WTC11 (cell line): Measurements from ENCODE around the gene CDK11B.

Source experiments
- SMAD3 ChIP-seq: sonication (generic); formaldehyde crosslinking; IDR thresholded peaks from 2 replicates; pipeline ENCODE4 v1.8.0; 2022; ENCODE audit warnings: missing genetic modification reagents, mild to moderate bottlenecking, borderline replicate concordance
- TEAD4 ChIP-seq: sonication (generic); formaldehyde crosslinking; IDR thresholded peaks from 2 replicates; pipeline ENCODE4 v1.8.0; 2022; ENCODE audit warnings: mild to moderate bottlenecking, missing genetic modification reagents
- TF ChIP-seq, protein P1 (sequence below): sonication (generic); formaldehyde crosslinking; conservative IDR thresholded peaks from 2 replicates; pipeline ENCODE4 v1.8.1; 2022; ENCODE audit warnings: mild to moderate bottlenecking, missing genetic modification reagents
- TF ChIP-seq, protein P2 (sequence below): fragments of 200-600 bp; IDR thresholded peaks from 2 replicates; pipeline ENCODE4 v1.8.0; 2022; ENCODE audit warnings: antibody characterized with exemption
- TF ChIP-seq, protein P3 (sequence below): sonication (generic); formaldehyde crosslinking; IDR thresholded peaks from 2 replicates; pipeline ENCODE4 v1.8.1; 2023; ENCODE audit warnings: mild to moderate bottlenecking, moderate library complexity, missing genetic modification reagents
- TF ChIP-seq, protein P4 (sequence below): sonication (generic); formaldehyde crosslinking; IDR thresholded peaks from 2 replicates; pipeline ENCODE4 v1.8.0; 2023; ENCODE audit warnings: mild to moderate bottlenecking, missing genetic modification reagents

DNA sequence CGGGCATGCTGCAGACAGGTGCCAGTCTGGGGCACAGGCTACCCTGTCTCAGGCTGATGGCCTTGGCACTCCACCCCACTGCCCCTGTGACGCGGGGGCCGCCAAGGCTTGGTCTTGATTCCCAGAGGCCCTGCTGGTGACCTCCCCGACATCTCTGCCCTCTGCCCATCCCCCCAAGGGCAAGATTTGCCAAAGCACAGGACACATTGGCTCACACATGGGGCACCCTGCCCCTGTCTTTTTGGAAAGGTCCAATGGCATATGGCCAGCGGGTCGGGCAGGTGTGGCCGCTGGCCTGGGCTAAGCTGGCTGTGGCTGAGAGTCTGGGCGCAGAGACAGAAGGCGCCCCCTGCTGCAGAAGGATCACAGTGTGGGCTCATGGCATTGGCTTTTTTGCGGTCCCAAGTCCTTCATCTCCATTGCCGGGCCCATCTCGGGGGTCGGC is 38.9 kb downstream of the CDK11B start:
- TF ChIP-seq, protein P1, sequence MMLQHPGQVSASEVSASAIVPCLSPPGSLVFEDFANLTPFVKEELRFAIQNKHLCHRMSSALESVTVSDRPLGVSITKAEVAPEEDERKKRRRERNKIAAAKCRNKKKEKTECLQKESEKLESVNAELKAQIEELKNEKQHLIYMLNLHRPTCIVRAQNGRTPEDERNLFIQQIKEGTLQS (CRISPR knock-in tag) = no peak
- TF ChIP-seq SMAD3 (CRISPR knock-in tag) (no peak), TEAD4 (no peak)
- TF ChIP-seq, protein P2, sequence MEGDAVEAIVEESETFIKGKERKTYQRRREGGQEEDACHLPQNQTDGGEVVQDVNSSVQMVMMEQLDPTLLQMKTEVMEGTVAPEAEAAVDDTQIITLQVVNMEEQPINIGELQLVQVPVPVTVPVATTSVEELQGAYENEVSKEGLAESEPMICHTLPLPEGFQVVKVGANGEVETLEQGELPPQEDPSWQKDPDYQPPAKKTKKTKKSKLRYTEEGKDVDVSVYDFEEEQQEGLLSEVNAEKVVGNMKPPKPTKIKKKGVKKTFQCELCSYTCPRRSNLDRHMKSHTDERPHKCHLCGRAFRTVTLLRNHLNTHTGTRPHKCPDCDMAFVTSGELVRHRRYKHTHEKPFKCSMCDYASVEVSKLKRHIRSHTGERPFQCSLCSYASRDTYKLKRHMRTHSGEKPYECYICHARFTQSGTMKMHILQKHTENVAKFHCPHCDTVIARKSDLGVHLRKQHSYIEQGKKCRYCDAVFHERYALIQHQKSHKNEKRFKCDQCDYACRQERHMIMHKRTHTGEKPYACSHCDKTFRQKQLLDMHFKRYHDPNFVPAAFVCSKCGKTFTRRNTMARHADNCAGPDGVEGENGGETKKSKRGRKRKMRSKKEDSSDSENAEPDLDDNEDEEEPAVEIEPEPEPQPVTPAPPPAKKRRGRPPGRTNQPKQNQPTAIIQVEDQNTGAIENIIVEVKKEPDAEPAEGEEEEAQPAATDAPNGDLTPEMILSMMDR = peak; percentile 53
- TF ChIP-seq, protein P3, sequence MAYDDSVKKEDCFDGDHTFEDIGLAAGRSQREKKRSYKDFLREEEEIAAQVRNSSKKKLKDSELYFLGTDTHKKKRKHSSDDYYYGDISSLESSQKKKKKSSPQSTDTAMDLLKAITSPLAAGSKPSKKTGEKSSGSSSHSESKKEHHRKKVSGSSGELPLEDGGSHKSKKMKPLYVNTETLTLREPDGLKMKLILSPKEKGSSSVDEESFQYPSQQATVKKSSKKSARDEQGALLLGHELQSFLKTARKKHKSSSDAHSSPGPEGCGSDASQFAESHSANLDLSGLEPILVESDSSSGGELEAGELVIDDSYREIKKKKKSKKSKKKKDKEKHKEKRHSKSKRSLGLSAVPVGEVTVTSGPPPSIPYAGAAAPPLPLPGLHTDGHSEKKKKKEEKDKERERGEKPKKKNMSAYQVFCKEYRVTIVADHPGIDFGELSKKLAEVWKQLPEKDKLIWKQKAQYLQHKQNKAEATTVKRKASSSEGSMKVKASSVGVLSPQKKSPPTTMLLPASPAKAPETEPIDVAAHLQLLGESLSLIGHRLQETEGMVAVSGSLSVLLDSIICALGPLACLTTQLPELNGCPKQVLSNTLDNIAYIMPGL (CRISPR knock-in tag) = no peak
- TF ChIP-seq, protein P4, sequence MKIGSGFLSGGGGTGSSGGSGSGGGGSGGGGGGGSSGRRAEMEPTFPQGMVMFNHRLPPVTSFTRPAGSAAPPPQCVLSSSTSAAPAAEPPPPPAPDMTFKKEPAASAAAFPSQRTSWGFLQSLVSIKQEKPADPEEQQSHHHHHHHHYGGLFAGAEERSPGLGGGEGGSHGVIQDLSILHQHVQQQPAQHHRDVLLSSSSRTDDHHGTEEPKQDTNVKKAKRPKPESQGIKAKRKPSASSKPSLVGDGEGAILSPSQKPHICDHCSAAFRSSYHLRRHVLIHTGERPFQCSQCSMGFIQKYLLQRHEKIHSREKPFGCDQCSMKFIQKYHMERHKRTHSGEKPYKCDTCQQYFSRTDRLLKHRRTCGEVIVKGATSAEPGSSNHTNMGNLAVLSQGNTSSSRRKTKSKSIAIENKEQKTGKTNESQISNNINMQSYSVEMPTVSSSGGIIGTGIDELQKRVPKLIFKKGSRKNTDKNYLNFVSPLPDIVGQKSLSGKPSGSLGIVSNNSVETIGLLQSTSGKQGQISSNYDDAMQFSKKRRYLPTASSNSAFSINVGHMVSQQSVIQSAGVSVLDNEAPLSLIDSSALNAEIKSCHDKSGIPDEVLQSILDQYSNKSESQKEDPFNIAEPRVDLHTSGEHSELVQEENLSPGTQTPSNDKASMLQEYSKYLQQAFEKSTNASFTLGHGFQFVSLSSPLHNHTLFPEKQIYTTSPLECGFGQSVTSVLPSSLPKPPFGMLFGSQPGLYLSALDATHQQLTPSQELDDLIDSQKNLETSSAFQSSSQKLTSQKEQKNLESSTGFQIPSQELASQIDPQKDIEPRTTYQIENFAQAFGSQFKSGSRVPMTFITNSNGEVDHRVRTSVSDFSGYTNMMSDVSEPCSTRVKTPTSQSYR (CRISPR knock-in tag) = no peak
